A549 (cell line): ENCODE data around the gene ELOVL6.

ENCODE experiments used
- CEBPB ChIP-seq, 2 experiments: fragments of >200 bp in 1 of 2; sonication (Bioruptor Twin) in 1 of 2; formaldehyde crosslinking in 1 of 2; IDR thresholded peaks; 2 replicates each; pipeline ENCODE4 v1.6.1; 2012 to 2016
- CTCF ChIP-seq: fragments of >200 bp; sonication (Bioruptor Twin); formaldehyde crosslinking; IDR thresholded peaks from 3 replicates; pipeline ENCODE4 v1.5.1; 2016
- USF2 ChIP-seq: fragments of 450-650 bp; IDR thresholded peaks from 2 replicates; pipeline ENCODE4 v1.6.1; 2014; ENCODE audit warnings: antibody characterized with exemption

- TF ChIP-seq CTCF, result no peak
- no peak for TF ChIP-seq CEBPB (IDR thresholded peaks at IDR 0.05)
- TF ChIP-seq USF2, result no peak
These were observed 65.3 kb downstream of the ELOVL6 start for GRCh38 chr4:110132816-110133719.
